SK-N-SH treated with all-trans-retinoic acid at 6 μM for 48 hours (cell line): Measurements from ENCODE around the gene RELT.

ENCODE experiments used
- ISL1 ChIP-seq: fragments of 250-450 bp; sonication (Bioruptor Pico); IDR thresholded peaks from 2 replicates; pipeline ENCODE4 v2.1.2; 2022; ENCODE audit warnings: mild to moderate bottlenecking, moderate library complexity
- OSR1 ChIP-seq: fragments of 250-450 bp; sonication (Bioruptor Pico); IDR thresholded peaks from 2 replicates; pipeline ENCODE4 v1.8.0; 2022; ENCODE audit warnings: moderate library complexity, mild to moderate bottlenecking, inconsistent platforms
- ZFP3 ChIP-seq: fragments of 250-450 bp; sonication (Bioruptor Pico); IDR thresholded peaks from 2 replicates; pipeline ENCODE4 v1.5.0; 2020; ENCODE audit warnings: mild to moderate bottlenecking, moderate library complexity
- TF ChIP-seq, protein P1 (sequence below): fragments of 250-450 bp; sonication (Bioruptor Pico); IDR thresholded peaks from 2 replicates; pipeline ENCODE4 v1.8.0; 2020; ENCODE audit warnings: mild to moderate bottlenecking, moderate library complexity, borderline replicate concordance
- TF ChIP-seq, protein P2 (sequence below): fragments of 250-450 bp; sonication (Bioruptor Pico); IDR thresholded peaks from 2 replicates; pipeline ENCODE4 v1.5.1; 2021; ENCODE audit warnings: mild to moderate bottlenecking, moderate library complexity

DNA sequence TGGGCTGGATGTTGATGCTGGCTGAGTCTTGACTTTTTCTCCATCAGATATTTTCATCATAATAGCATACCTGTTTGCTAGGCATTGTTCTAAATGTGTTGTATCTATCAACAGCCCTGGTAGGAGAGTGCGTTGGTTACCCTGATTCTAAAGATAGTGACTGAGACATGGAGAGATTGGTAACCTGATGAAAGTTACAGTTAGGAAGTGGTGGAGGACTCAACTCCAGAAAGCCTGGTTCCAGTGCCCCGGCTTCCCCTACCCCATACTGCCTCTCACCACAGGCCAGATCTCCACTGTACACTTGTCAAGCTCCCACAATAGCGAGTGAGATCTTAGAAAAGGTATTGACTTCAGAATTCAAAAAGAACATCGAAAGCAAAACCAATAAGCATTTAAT, 22.8 kb upstream of the RELT start:
- TF ChIP-seq, protein P1, sequence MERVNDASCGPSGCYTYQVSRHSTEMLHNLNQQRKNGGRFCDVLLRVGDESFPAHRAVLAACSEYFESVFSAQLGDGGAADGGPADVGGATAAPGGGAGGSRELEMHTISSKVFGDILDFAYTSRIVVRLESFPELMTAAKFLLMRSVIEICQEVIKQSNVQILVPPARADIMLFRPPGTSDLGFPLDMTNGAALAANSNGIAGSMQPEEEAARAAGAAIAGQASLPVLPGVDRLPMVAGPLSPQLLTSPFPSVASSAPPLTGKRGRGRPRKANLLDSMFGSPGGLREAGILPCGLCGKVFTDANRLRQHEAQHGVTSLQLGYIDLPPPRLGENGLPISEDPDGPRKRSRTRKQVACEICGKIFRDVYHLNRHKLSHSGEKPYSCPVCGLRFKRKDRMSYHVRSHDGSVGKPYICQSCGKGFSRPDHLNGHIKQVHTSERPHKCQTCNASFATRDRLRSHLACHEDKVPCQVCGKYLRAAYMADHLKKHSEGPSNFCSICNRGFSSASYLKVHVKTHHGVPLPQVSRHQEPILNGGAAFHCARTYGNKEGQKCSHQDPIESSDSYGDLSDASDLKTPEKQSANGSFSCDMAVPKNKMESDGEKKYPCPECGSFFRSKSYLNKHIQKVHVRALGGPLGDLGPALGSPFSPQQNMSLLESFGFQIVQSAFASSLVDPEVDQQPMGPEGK (CRISPR knock-in tag), result no peak
- no peak for TF ChIP-seq ISL1 (CRISPR knock-in tag)
- no peak for TF ChIP-seq OSR1 (CRISPR knock-in tag)
- TF ChIP-seq ZFP3, result no peak
- TF ChIP-seq, protein P2, sequence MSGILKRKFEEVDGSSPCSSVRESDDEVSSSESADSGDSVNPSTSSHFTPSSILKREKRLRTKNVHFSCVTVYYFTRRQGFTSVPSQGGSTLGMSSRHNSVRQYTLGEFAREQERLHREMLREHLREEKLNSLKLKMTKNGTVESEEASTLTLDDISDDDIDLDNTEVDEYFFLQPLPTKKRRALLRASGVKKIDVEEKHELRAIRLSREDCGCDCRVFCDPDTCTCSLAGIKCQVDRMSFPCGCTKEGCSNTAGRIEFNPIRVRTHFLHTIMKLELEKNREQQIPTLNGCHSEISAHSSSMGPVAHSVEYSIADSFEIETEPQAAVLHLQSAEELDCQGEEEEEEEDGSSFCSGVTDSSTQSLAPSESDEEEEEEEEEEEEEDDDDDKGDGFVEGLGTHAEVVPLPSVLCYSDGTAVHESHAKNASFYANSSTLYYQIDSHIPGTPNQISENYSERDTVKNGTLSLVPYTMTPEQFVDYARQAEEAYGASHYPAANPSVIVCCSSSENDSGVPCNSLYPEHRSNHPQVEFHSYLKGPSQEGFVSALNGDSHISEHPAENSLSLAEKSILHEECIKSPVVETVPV (CRISPR knock-in tag), result no peak
